ENCODE data around the gene FAM200C. TPM values are rescaled to one million over a fixed set of nuclear protein-coding genes. Genes with fewer than 3 reads are reported as not detected.

Gene FAM200C
- total and polyA plus RNA-seq, 2 of the 13 experiments (the other 11 are each of a cell fraction or from before 2014, with no cell fraction given): 3.2 to 4.7 TPM

- TF ChIP-seq, protein P1, sequence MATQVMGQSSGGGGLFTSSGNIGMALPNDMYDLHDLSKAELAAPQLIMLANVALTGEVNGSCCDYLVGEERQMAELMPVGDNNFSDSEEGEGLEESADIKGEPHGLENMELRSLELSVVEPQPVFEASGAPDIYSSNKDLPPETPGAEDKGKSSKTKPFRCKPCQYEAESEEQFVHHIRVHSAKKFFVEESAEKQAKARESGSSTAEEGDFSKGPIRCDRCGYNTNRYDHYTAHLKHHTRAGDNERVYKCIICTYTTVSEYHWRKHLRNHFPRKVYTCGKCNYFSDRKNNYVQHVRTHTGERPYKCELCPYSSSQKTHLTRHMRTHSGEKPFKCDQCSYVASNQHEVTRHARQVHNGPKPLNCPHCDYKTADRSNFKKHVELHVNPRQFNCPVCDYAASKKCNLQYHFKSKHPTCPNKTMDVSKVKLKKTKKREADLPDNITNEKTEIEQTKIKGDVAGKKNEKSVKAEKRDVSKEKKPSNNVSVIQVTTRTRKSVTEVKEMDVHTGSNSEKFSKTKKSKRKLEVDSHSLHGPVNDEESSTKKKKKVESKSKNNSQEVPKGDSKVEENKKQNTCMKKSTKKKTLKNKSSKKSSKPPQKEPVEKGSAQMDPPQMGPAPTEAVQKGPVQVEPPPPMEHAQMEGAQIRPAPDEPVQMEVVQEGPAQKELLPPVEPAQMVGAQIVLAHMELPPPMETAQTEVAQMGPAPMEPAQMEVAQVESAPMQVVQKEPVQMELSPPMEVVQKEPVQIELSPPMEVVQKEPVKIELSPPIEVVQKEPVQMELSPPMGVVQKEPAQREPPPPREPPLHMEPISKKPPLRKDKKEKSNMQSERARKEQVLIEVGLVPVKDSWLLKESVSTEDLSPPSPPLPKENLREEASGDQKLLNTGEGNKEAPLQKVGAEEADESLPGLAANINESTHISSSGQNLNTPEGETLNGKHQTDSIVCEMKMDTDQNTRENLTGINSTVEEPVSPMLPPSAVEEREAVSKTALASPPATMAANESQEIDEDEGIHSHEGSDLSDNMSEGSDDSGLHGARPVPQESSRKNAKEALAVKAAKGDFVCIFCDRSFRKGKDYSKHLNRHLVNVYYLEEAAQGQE (IDR thresholded peaks at IDR 0.05; ENCODE audit: borderline replicate concordance in 1 of 2, low read depth in 1 of 2, low read length in 2 of 2): peak in 1 of 2 experiments; percentile 12; a peak in 1 of 4 replicates
- TF ChIP-seq IRF1 (CRISPR knock-in tag; IDR thresholded peaks at IDR 0.05; ENCODE audit: low read depth) (no peak), LCORL (IDR thresholded peaks at IDR 0.05) (no peak), LCORL (CRISPR knock-in tag; IDR thresholded peaks at IDR 0.05) (no peak), GABPB1 (CRISPR knock-in tag; IDR thresholded peaks at IDR 0.05) (peak; percentile 65), ZKSCAN8 (CRISPR knock-in tag; IDR thresholded peaks at IDR 0.05; ENCODE audit: borderline replicate concordance) (no peak), ZBTB8A (CRISPR knock-in tag; IDR thresholded peaks at IDR 0.05; ENCODE audit: borderline replicate concordance, low read depth) (no peak), ZFP1 (CRISPR knock-in tag; IDR thresholded peaks at IDR 0.05) (no peak), NR2F6 (IDR thresholded peaks at IDR 0.05) (no peak), NR2F6 (CRISPR knock-in tag; IDR thresholded peaks at IDR 0.05) (no peak), ZUFSP (CRISPR knock-in tag; IDR thresholded peaks at IDR 0.05; ENCODE audit: borderline replicate concordance) (no peak), NR0B2 (CRISPR knock-in tag; IDR thresholded peaks at IDR 0.05) (no peak), CSRNP1 (CRISPR knock-in tag; IDR thresholded peaks at IDR 0.05) (no peak), FOXP4 (CRISPR knock-in tag; IDR thresholded peaks at IDR 0.05) (0 out of 2 replicates have a peak, but pooled peaks have one; percentile 26), ELF1 (CRISPR knock-in tag; IDR thresholded peaks at IDR 0.05) (peak; percentile 42; the same call in 1 of the 2 replicates), RBAK (CRISPR knock-in tag; IDR thresholded peaks at IDR 0.05) (no peak), DNMT1 (CRISPR knock-in tag; IDR thresholded peaks at IDR 0.05) (no peak), NR2F2 (IDR thresholded peaks at IDR 0.05; ENCODE audit: borderline replicate concordance, low read depth) (no peak), ZNF253 (CRISPR knock-in tag; IDR thresholded peaks at IDR 0.05; ENCODE audit: borderline replicate concordance) (peak; percentile 59; the same call in 1 of the 2 replicates), ZNF121 (CRISPR knock-in tag; IDR thresholded peaks at IDR 0.05) (no peak)
Observed at GRCh38 chr5:160421625-160422258, 21.9 kb upstream of the FAM200C start, which contains the start of gene PTTG1 (continued).

Data from HepG2 (cell line).